Measurements from ENCODE around the gene NADSYN1. TPM values are rescaled to one million over a fixed set of nuclear protein-coding genes. Genes with fewer than 3 reads are reported as not detected.
"Not testable (repeated sequence)": the region's sequence is repeated elsewhere in the genome, so short reads cannot be mapped to it uniquely, and the experiment has no call there.

NADSYN1 gene
- total RNA-seq, 1 donor from 2014 or later = 72.8 TPM

- TF ChIP-seq, protein P1, sequence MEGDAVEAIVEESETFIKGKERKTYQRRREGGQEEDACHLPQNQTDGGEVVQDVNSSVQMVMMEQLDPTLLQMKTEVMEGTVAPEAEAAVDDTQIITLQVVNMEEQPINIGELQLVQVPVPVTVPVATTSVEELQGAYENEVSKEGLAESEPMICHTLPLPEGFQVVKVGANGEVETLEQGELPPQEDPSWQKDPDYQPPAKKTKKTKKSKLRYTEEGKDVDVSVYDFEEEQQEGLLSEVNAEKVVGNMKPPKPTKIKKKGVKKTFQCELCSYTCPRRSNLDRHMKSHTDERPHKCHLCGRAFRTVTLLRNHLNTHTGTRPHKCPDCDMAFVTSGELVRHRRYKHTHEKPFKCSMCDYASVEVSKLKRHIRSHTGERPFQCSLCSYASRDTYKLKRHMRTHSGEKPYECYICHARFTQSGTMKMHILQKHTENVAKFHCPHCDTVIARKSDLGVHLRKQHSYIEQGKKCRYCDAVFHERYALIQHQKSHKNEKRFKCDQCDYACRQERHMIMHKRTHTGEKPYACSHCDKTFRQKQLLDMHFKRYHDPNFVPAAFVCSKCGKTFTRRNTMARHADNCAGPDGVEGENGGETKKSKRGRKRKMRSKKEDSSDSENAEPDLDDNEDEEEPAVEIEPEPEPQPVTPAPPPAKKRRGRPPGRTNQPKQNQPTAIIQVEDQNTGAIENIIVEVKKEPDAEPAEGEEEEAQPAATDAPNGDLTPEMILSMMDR (conservative IDR thresholded peaks at IDR 0.05; ENCODE audit: low read depth, low read length) = no peak
- no peak for DNase-seq (ENCODE audit: low read depth)
- H3K4me3 ChIP-seq (ENCODE audit: low read depth, low read length) = no peak overlapping the region
These were observed 38.4 kb upstream of the NADSYN1 start for GRCh38 chr11:71414645-71415044.

GRCh38 chr11:71418643-71419042 lies 34.4 kb upstream of the NADSYN1 start:
- DNase-seq (ENCODE audit: low read depth) = no peak
- no peak overlapping the region for H3K4me3 ChIP-seq (ENCODE audit: low read depth, low read length)
- TF ChIP-seq, protein P1 (conservative IDR thresholded peaks at IDR 0.05; ENCODE audit: low read depth, low read length) = no peak

- H3K4me3 ChIP-seq (ENCODE audit: low read depth, low read length) = no peak overlapping the region
- peak; percentile 7 for DNase-seq (ENCODE audit: low read depth)
- TF ChIP-seq, protein P1 (conservative IDR thresholded peaks at IDR 0.05; ENCODE audit: low read depth, low read length) = peak; percentile 85
These were observed 32.4 kb upstream of the NADSYN1 start for GRCh38 chr11:71420455-71421241.

- H3K4me3 ChIP-seq (ENCODE audit: low read depth, low read length) = no peak overlapping the region
- DNase-seq (ENCODE audit: low read depth) = no peak
- TF ChIP-seq, protein P1 (conservative IDR thresholded peaks at IDR 0.05; ENCODE audit: low read depth, low read length) = no peak
These were observed 31.5 kb upstream of the NADSYN1 start for GRCh38 chr11:71421392-71421950.

GRCh38 chr11:71422318-71422717 lies 30.7 kb upstream of the NADSYN1 start:
- not testable (repeated sequence) for DNase-seq (ENCODE audit: low read depth); H3K4me3 ChIP-seq (ENCODE audit: low read depth, low read length)

GRCh38 chr11:71423181-71423790 lies 29.7 kb upstream of the NADSYN1 start:
- H3K4me3 ChIP-seq (ENCODE audit: low read depth, low read length) = no peak overlapping the region
- DNase-seq (ENCODE audit: low read depth) = no peak
- TF ChIP-seq, protein P1 (conservative IDR thresholded peaks at IDR 0.05; ENCODE audit: low read depth, low read length) = no peak

- TF ChIP-seq, protein P1 (conservative IDR thresholded peaks at IDR 0.05; ENCODE audit: low read depth, low read length) = no peak
- DNase-seq (ENCODE audit: low read depth) = no peak
- no peak overlapping the region for H3K4me3 ChIP-seq (ENCODE audit: low read depth, low read length)
These were observed 27.6 kb upstream of the NADSYN1 start for GRCh38 chr11:71425409-71425808.
